Measurements from ENCODE around the gene HOTAIR.

Gene HOTAIR

GRCh38 chr12:54011665-54012532, 37.1 kb upstream of the HOTAIR start:
- no peak for DNase-seq

- no peak for DNase-seq
Observed at GRCh38 chr12:54010972-54011664, 36.4 kb upstream of the HOTAIR start.

GRCh38 chr12:54010053-54010971, 35.6 kb upstream of the HOTAIR start:
- no peak for DNase-seq

- DNase-seq = no peak
Observed at GRCh38 chr12:54009171-54010052, 34.7 kb upstream of the HOTAIR start.

- DNase-seq = no peak
Observed at GRCh38 chr12:54008260-54008552, 33.5 kb upstream of the HOTAIR start.

- no peak for DNase-seq
Observed at GRCh38 chr12:54007538-54008259, 32.9 kb upstream of the HOTAIR start.

- DNase-seq = no peak
Observed at GRCh38 chr12:54006559-54007220, 31.9 kb upstream of the HOTAIR start.

- peak; percentile 88 for DNase-seq
Observed at GRCh38 chr12:54005853-54006558, 31.3 kb upstream of the HOTAIR start.

- no peak for DNase-seq
Observed at GRCh38 chr12:54005531-54005852, 30.7 kb upstream of the HOTAIR start.

GRCh38 chr12:54004841-54005530, 30.2 kb upstream of the HOTAIR start:
- peak; percentile 73 for DNase-seq

GRCh38 chr12:54004063-54004840, 29.5 kb upstream of the HOTAIR start:
- peak; percentile 65 for DNase-seq

GRCh38 chr12:54003625-54004024, 28.9 kb upstream of the HOTAIR start:
- no peak for DNase-seq

GRCh38 chr12:54002915-54003389, 28.2 kb upstream of the HOTAIR start:
- DNase-seq = no peak

- no peak for DNase-seq
Observed at GRCh38 chr12:54002278-54002914, 27.6 kb upstream of the HOTAIR start.

GRCh38 chr12:54001283-54002187, 26.8 kb upstream of the HOTAIR start:
- no peak for DNase-seq

GRCh38 chr12:54000116-54001114, 25.7 kb upstream of the HOTAIR start, which contains the start of gene HOXC9:
Gene HOXC9 (plus strand): TSS chr12:54000161. CDS start chr12:54000189, 28 bp downstream.
- DNase-seq = no peak

Measured in fibroblast of skin of abdomen (primary cell).